ENCODE results near the gene CRHR2.

The CRHR2 gene

DNA sequence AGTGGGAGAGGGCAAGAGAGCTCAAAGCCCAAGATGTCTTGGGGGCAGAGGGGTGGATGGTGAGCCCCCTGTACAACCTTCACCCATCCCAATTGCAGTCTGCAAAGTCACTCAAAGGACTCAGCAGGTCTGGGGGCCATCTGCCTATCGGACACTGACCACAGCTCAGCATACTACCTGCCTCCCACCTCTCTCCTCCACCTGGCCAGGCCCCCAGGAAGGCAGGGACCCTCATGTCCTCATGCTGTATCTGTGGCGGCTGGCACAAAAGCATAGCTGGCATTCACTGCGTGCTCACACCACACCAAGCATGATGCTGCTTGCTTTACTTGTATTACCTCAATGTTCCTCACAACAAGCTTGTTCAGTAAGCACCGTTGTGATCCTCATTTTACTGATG lies 16.2 kb upstream of the CRHR2 start:
- TF ChIP-seq ZNF274 (IDR thresholded peaks at IDR 0.05; ENCODE audit: low read depth, low read length), result no peak
- H3K4me3 ChIP-seq (ENCODE audit: low read length), result no peak overlapping the region

- no peak for TF ChIP-seq ZNF274 (IDR thresholded peaks at IDR 0.05; ENCODE audit: low read depth, low read length)
Measured at GRCh38 chr7:30697719-30698460, 15.6 kb upstream of the CRHR2 start.

DNA sequence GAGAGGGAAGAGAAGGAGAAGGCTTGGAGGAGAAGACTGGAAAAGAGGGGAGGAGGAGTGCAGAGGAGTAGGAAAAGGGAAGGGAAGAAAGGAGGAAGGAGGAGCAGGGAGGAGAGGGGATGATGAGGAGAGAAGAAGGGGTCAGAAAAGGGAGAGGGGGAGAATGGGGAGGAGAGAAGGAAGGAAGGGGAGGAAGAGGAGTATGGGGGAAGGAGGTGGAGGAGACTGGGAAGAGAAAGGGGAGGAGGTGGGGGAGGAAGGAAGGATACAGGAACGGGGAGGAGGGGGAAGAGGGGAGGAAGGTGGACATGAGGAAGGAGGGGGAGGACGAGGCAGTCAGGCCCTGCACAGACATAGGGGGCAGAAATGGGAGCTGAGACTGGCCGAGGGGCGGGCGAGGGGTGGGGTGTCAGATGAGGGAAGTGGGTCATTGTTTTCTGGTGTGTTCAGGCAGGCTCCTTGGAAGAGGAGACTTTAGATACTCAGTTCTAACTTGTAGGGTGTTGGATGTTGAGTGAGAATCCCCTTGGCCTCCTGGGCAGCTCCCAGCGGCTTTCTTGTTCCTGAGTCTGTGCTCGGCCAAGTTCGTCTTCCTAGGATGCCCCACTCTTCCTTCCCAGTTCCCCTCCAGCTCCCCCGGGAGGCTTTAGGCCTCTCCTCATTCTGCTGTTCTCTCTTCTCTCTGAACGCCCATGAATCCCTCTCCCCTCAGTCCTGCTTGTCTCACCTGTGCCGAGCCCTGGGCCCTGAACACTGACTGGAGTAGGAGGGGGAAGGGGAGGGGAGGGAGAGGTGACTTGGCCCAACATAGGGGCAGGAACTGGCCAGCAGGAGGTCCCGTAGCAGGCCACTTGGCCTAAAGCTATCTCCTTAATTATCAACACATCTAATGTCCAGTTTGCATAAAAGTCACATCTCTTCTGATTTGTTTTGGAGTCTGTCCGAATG lies 12.8 kb upstream of the CRHR2 start:
- H3K4me3 ChIP-seq (ENCODE audit: low read length), result no peak overlapping the region
- no peak for TF ChIP-seq ZNF274 (IDR thresholded peaks at IDR 0.05; ENCODE audit: low read depth, low read length)

More at GRCh38 chr7:30697719-30698460, 15.6 kb upstream of the CRHR2 start:
- no peak overlapping the region for H3K4me3 ChIP-seq (ENCODE audit: low read length)

GRCh38 chr7:30694218-30694745 lies 12.0 kb upstream of the CRHR2 start:
- no peak overlapping the region for H3K4me3 ChIP-seq (ENCODE audit: low read length)
- TF ChIP-seq ZNF274 (IDR thresholded peaks at IDR 0.05; ENCODE audit: low read depth, low read length), result no peak

DNA sequence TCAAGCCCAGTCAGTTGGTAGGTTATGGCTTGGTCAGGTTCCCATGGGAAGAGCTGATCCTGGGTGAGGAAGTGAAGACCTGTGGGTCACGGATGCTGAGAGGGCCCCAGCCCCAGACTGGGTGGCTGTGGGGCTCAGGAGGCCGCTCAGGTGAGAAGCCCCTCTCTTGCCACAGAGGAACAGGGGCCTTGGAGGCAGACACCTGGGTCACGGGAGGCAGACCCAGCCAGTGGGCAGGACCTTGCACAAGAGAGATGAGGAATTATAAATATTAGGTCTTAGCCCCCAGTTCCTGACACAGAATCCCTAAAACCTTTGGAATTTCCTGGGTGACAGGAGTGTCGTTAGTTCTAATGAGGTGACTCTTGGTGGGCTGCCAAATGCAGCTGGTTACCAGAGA lies 10.6 kb upstream of the CRHR2 start:
- TF ChIP-seq ZNF274 (IDR thresholded peaks at IDR 0.05; ENCODE audit: low read depth, low read length), result no peak

DNA sequence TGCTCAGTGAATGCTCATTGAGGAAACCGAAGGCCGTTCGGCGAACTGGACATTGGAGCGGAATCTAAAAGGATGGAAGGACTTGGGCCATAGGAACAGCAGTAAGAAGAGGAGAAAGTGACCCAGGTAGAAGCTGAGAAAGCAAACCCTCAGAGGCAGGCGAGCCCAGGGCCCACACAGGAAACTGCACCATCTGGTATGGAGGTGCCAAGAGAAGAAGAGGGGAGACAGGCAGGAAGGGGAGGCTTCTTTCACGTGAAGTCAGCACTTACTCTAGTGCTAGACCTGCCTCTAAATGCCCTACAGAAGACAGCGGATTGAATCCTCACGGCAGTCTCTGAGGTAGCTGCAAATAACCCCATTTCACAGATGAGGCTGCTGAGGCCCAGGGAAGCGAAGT lies 10.2 kb upstream of the CRHR2 start:
- no peak overlapping the region for H3K4me3 ChIP-seq (ENCODE audit: low read length)
- no peak for TF ChIP-seq ZNF274 (IDR thresholded peaks at IDR 0.05; ENCODE audit: low read depth, low read length)

More for the DNA sequence above, 10.6 kb upstream of the CRHR2 start:
- no peak overlapping the region for H3K4me3 ChIP-seq (ENCODE audit: low read length)

GRCh38 chr7:30690011-30690410 lies 7.8 kb upstream of the CRHR2 start:
- no peak for TF ChIP-seq ZNF274 (IDR thresholded peaks at IDR 0.05; ENCODE audit: low read depth, low read length)
- no peak overlapping the region for H3K4me3 ChIP-seq (ENCODE audit: low read length)

- no peak overlapping the region for H3K4me3 ChIP-seq (ENCODE audit: low read length)
- TF ChIP-seq ZNF274 (IDR thresholded peaks at IDR 0.05; ENCODE audit: low read depth, low read length), result no peak
Measured at GRCh38 chr7:30688718-30689221, 6.5 kb upstream of the CRHR2 start.

DNA sequence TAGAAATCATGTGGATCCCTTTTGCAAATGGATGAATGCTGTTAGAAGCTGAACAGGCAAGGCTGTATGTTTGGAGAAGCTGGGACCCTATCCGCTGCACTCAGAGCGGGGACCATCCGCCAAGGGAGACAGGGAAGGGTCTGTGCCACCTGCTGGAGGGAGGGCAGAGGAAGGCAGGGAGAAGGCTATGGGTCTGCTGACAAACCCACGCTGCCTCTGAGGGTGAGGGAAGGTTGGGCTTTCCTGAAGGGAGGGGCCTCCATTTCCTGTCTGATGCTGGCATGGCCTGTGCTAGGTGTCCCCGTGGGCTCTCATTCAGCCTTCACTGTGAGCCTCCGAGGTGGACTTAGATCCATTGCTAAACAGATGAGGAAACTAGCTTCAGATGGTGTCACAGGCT lies 5.3 kb upstream of the CRHR2 start:
- no peak for TF ChIP-seq ZNF274 (IDR thresholded peaks at IDR 0.05; ENCODE audit: low read depth, low read length)

DNA sequence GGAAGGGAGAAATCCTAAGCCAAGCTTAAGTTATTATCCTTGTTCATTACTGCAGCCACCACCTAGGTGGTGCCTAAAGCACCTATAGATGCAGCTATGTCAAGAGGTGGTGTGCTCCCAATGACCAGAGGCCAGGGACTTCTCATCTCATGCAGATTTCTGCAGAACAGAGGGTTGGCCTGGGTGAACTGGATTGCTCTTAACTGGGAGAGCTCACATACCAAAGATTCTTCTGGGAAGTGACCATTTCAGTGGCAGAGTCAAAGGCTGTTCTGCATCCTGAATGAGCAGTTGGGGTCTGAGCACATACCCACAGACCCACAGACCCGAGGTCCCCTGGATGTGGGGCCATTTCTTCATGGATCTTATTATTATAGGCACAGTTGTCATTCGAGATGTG lies 2.1 kb upstream of the CRHR2 start:
- no peak for TF ChIP-seq ZNF274 (IDR thresholded peaks at IDR 0.05; ENCODE audit: low read depth, low read length)
- H3K4me3 ChIP-seq (ENCODE audit: low read length), result no peak overlapping the region

More for the DNA sequence above, 5.3 kb upstream of the CRHR2 start:
- no peak overlapping the region for H3K4me3 ChIP-seq (ENCODE audit: low read length)

- H3K4me3 ChIP-seq (ENCODE audit: low read length), result no peak overlapping the region
- TF ChIP-seq ZNF274 (IDR thresholded peaks at IDR 0.05; ENCODE audit: low read depth, low read length), result no peak
Measured at GRCh38 chr7:30683816-30684215, 1.6 kb upstream of the CRHR2 start.

- no peak for TF ChIP-seq ZNF274 (IDR thresholded peaks at IDR 0.05; ENCODE audit: low read depth, low read length)
- no peak overlapping the region for H3K4me3 ChIP-seq (ENCODE audit: low read length)
Measured at GRCh38 chr7:30683306-30683705, 1.1 kb upstream of the CRHR2 start.

DNA sequence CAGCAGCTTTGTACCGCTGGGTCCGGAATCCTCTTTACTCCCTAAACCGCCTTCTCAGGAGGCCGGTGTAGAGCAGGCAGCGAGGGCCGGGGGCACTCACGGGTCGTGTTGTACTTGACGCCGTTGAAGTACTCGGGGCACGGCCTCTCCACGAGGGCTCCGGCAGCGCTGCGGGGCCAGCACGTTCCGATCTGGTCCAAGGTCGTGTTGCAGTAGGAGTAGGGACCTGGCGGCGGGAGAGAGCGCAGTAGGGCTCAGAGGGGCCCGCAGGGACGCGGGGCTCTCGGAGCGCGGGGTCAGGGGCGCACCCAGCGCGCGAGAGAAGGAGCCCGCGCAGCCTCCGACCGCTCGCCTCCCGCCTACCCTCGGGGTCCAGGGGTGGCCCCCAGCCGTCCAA lies 443 bp downstream of the CRHR2 start:
- no peak for TF ChIP-seq ZNF274 (IDR thresholded peaks at IDR 0.05; ENCODE audit: low read depth, low read length)
- no peak overlapping the region; the same call in 1 of the 2 replicates for H3K4me3 ChIP-seq (ENCODE audit: low read length)

GRCh38 chr7:30681331-30681797 lies 892 bp downstream of the CRHR2 start:
- no peak for TF ChIP-seq ZNF274 (IDR thresholded peaks at IDR 0.05; ENCODE audit: low read depth, low read length)

More at GRCh38 chr7:30681331-30681797, 892 bp downstream of the CRHR2 start:
- no peak overlapping the region for H3K4me3 ChIP-seq (ENCODE audit: low read length)
